Ascending aorta (tissue), 2 donors: Measurements from ENCODE around the gene CMPK2. TPM values are rescaled to one million over a fixed set of nuclear protein-coding genes. Genes with fewer than 3 reads are reported as not detected.
"Not testable (repeated sequence)": the region's sequence is repeated elsewhere in the genome, so short reads cannot be mapped to it uniquely, and the experiment has no call there.

Experiments
- DNase-seq, 2 donors: peaks; one replicate each; pipeline ENCODE4 v3.0.0-alpha.2; 2019; ENCODE audit warnings: low spot score in 2 of 2
- H3K27ac ChIP-seq, 2 donors: fragments of 200-600 bp; sonication (generic); one replicate each; pipeline ENCODE4 v1.5.1; 2016 to 2017; ENCODE audit warnings: mild to moderate bottlenecking in 1 of 2
- H3K27me3 ChIP-seq: fragments of 200-600 bp; sonication (generic); one replicate; pipeline ENCODE4 v1.5.1; 2017
- H3K36me3 ChIP-seq, 2 donors: fragments of 200-600 bp; sonication (generic); one replicate each; pipeline ENCODE4 v1.5.1; 2016
- H3K4me1 ChIP-seq, 2 donors: fragments of 200-600 bp; sonication (generic); one replicate each; pipeline ENCODE4 v1.5.1; 2016 to 2017; ENCODE audit warnings: mild to moderate bottlenecking in 1 of 2
- H3K4me3 ChIP-seq, 2 donors: fragments of 200-600 bp; sonication (generic); one replicate each; pipeline ENCODE4 v1.5.1; 2016 to 2017; ENCODE audit warnings: mild to moderate bottlenecking in 1 of 2
- H3K9me3 ChIP-seq, 2 donors: fragments of 200-600 bp; sonication (generic); one replicate each; pipeline ENCODE4 v1.5.1; 2016
- intact Hi-C: fragments of 100-400 bp; cut with DNase I; formaldehyde crosslinking; loops from one replicate; pipeline ENCODE4 v1.15.1; 2023
- total RNA-seq: library from RNA; depleted of rRNA; stranded (reverse); fragments of >200 nt; gene quantifications from one replicate; pipeline ENCODE4 v1.1.0, GENCODE V29; 2016
- TF ChIP-seq, protein P1 (sequence below), 3 experiments: fragments of 200-600 bp in 2 of 3; fragments of 450-650 bp in 1 of 3; sonication (generic) in 2 of 3; IDR thresholded peaks; one replicate each; pipeline ENCODE4 v1.5.1; 2016 to 2019; ENCODE audit warnings: antibody characterized with exemption in 3 of 3, mild to moderate bottlenecking in 1 of 3, moderate library complexity in 1 of 3

CMPK2 gene
- total RNA-seq, 1 donor from 2014 or later = 9.4 TPM

- no peak for DNase-seq
- Histone ChIP-seq H3K4me1 (no peaks in the 10 kb centered on the region), H3K9me3 (no peaks in the 10 kb centered on the region), H3K27ac (no peak overlapping the region), H3K4me3 (no peak overlapping the region), H3K36me3 (no peaks in the 10 kb centered on the region), H3K27me3 (no peaks in the 10 kb centered on the region)
- intact Hi-C loops = no loop called here
- TF ChIP-seq, protein P1, sequence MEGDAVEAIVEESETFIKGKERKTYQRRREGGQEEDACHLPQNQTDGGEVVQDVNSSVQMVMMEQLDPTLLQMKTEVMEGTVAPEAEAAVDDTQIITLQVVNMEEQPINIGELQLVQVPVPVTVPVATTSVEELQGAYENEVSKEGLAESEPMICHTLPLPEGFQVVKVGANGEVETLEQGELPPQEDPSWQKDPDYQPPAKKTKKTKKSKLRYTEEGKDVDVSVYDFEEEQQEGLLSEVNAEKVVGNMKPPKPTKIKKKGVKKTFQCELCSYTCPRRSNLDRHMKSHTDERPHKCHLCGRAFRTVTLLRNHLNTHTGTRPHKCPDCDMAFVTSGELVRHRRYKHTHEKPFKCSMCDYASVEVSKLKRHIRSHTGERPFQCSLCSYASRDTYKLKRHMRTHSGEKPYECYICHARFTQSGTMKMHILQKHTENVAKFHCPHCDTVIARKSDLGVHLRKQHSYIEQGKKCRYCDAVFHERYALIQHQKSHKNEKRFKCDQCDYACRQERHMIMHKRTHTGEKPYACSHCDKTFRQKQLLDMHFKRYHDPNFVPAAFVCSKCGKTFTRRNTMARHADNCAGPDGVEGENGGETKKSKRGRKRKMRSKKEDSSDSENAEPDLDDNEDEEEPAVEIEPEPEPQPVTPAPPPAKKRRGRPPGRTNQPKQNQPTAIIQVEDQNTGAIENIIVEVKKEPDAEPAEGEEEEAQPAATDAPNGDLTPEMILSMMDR (IDR thresholded peaks at IDR 0.05) = no peak
Measured at GRCh38 chr2:6909431-6910385, 44.0 kb upstream of the CMPK2 start.

GRCh38 chr2:6908291-6908690, 42.6 kb upstream of the CMPK2 start:
- intact Hi-C loops = no loop called here
- no peaks in the 10 kb centered on the region for H3K27me3 ChIP-seq
- DNase-seq = no peak
- no peaks in the 10 kb centered on the region for H3K4me1 ChIP-seq
- H3K36me3 ChIP-seq = no peaks in the 10 kb centered on the region
- TF ChIP-seq, protein P1 (IDR thresholded peaks at IDR 0.05) = no peak
- H3K9me3 ChIP-seq = no peaks in the 10 kb centered on the region
- no peak overlapping the region for H3K27ac ChIP-seq
- H3K4me3 ChIP-seq = no peak overlapping the region

GRCh38 chr2:6906165-6906741, 40.5 kb upstream of the CMPK2 start:
- Histone ChIP-seq H3K4me3 (no peak overlapping the region), H3K27me3 (no peaks in the 10 kb centered on the region), H3K9me3 (peaks cover 0 to 7% of the 10 kb centered on the region in 2 donors), H3K36me3 (no peaks in the 10 kb centered on the region), H3K4me1 (no peaks in the 10 kb centered on the region), H3K27ac (no peak overlapping the region)
- TF ChIP-seq, protein P1 (IDR thresholded peaks at IDR 0.05) = no peak
- intact Hi-C loops = no loop called here
- no peak for DNase-seq

- Histone ChIP-seq H3K27me3 (no peaks in the 10 kb centered on the region), H3K9me3 (peaks cover 0 to 7% of the 10 kb centered on the region in 2 donors), H3K36me3 (no peaks in the 10 kb centered on the region), H3K4me3 (no peak overlapping the region), H3K4me1 (no peaks in the 10 kb centered on the region), H3K27ac (no peak overlapping the region)
- no peak for DNase-seq
- TF ChIP-seq, protein P1 (IDR thresholded peaks at IDR 0.05) = no peak
- intact Hi-C loops = no loop called here
Measured at GRCh38 chr2:6905668-6906067, 40.0 kb upstream of the CMPK2 start.

- H3K27me3 ChIP-seq, DNase-seq, H3K36me3 ChIP-seq, intact Hi-C loops, H3K4me1 ChIP-seq, H3K27ac ChIP-seq, H3K4me3 ChIP-seq, H3K9me3 ChIP-seq: not testable (repeated sequence)
Measured at GRCh38 chr2:6902581-6902980, 36.9 kb upstream of the CMPK2 start.
